Panc1 (cell line): Measurements from ENCODE around the gene ATRNL1. TPM values are rescaled to one million over a fixed set of nuclear protein-coding genes. Genes with fewer than 3 reads are reported as not detected.

Experiments used
- ATAC-seq: fragments of 200-7000 bp; cut with Tn5 transposase; 2 replicates; pipeline ENCODE4 v1.9.1; 2020; ENCODE audit warnings: mild to moderate bottlenecking, moderate library complexity
- BruUV-seq: library from RNA; stranded (reverse); fragments of 400-500 nt; replicated peaks from 2 replicates; lab custom pipeline; 2021; lab: Mats Ljungman, UMichigan
- CTCF ChIA-PET: fragments of 300-600 bp; sonication (Branson Sonifier 250); formaldehyde crosslinking; loops from one replicate; lab custom pipeline; 2022; ENCODE audit warnings: antibody characterized with exemption; lab: Charles Lee
- POLR2A ChIA-PET: fragments of 300-600 bp; sonication (Branson Sonifier 250); formaldehyde crosslinking; loops from one replicate; lab custom pipeline; 2022; ENCODE audit warnings: antibody characterized with exemption; lab: Charles Lee
- DNase-seq: peaks from one replicate; pipeline ENCODE4 v3.0.0-alpha.2; 2010; ENCODE audit warnings: low read depth, low spot score
- H3K27ac ChIP-seq: 2 replicates; pipeline ENCODE4 v1.5.1; 2011; ENCODE audit warnings: mild to moderate bottlenecking, low read length, inconsistent platforms
- H3K27me3 ChIP-seq: fragments of 200-500 bp; sonication (Bioruptor generic); 2 replicates; pipeline ENCODE4 v1.6.0; 2014; ENCODE audit warnings: low read length, inconsistent platforms; ENCODE audit not compliant: control insufficient read depth, insufficient read depth
- H3K36me3 ChIP-seq: fragments of 200-500 bp; sonication (Bioruptor generic); 2 replicates; pipeline ENCODE4 v1.5.1; 2014; ENCODE audit warnings: inconsistent platforms, mild to moderate bottlenecking, low read length, moderate library complexity; ENCODE audit not compliant: control insufficient read depth, insufficient read depth
- H3K4me1 ChIP-seq: 2 replicates; pipeline ENCODE4 v1.5.1; 2011; ENCODE audit warnings: inconsistent platforms, mild to moderate bottlenecking, low read length, moderate library complexity; ENCODE audit not compliant: control insufficient read depth, insufficient read depth
- H3K4me3 ChIP-seq, 2 experiments: 2 replicates each; pipeline ENCODE4 v1.5.1; 2011 to 2012; ENCODE audit warnings: low read depth in 2 of 2, low read length in 2 of 2, mild to moderate bottlenecking in 2 of 2, inconsistent platforms in 1 of 2, moderate library complexity in 1 of 2
- H3K9me3 ChIP-seq: fragments of 200-500 bp; sonication (Bioruptor generic); 2 replicates; pipeline ENCODE4 v1.5.1; 2014; ENCODE audit warnings: low read depth, mild to moderate bottlenecking, inconsistent platforms, low read length, moderate library complexity; ENCODE audit not compliant: control insufficient read depth, insufficient read depth
- CTCF ChIP-seq: fragments of 450-650 bp; IDR thresholded peaks from 2 replicates; pipeline ENCODE4 v1.5.1; 2017; ENCODE audit warnings: mild to moderate bottlenecking
- POLR2AphosphoS5 ChIP-seq: IDR thresholded peaks from 2 replicates; pipeline ENCODE4 v1.6.1; 2012; ENCODE audit warnings: mild to moderate bottlenecking, low read depth, low read length, moderate library complexity
- REST ChIP-seq, 2 experiments: IDR thresholded peaks; 2 replicates each; pipeline ENCODE4 v1.6.1; 2011 to 2012; ENCODE audit warnings: low read depth in 2 of 2, control low read depth in 1 of 2, low read length in 1 of 2, mild to moderate bottlenecking in 1 of 2, moderate library complexity in 1 of 2; ENCODE audit not compliant: insufficient read depth in 1 of 2
- SIN3A ChIP-seq: IDR thresholded peaks from 2 replicates; pipeline ENCODE4 v1.6.1; 2012; ENCODE audit warnings: low read depth, mild to moderate bottlenecking, low read length, moderate library complexity, borderline replicate concordance; ENCODE audit not compliant: insufficient read depth
- TCF7L2 ChIP-seq: IDR thresholded peaks from 2 replicates; pipeline ENCODE4 v1.6.1; 2011; ENCODE audit warnings: mild to moderate bottlenecking, low read depth, low read length, inconsistent platforms
- in situ Hi-C: cut with HindIII; loops from 2 replicates; pipeline ENCODE4 v1.10.0; 2016; ENCODE audit warnings: low sequenced_read_pairs, low pct_unique_long_range_greater_than_20kb
- intact Hi-C: fragments of 100-400 bp; cut with micrococcal nuclease; formaldehyde crosslinking; loops from one replicate; pipeline ENCODE4 v1.10.0; 2022; ENCODE audit not compliant: unreplicated experiment
- total RNA-seq: library from RNA; stranded (reverse); gene quantifications from one replicate; pipeline ENCODE4 v1.2.1, GENCODE V29; 2021; ENCODE audit not compliant: unreplicated experiment

The ATRNL1 gene
- total RNA-seq, 1 experiment from 2014 or later: 17.1 TPM

GRCh38 chr10:115773832-115774231, 680.7 kb downstream of the ATRNL1 start:
- in situ Hi-C loops: no loop called here
- ATAC-seq: no peak
- intact Hi-C loops: no loop called here
- no peak overlapping the region for H3K4me3 ChIP-seq
- ChIA-PET CTCF (no interaction called here), POLR2A (no interaction called here)
- no peak overlapping the region for H3K27ac ChIP-seq
- H3K9me3 ChIP-seq: no peaks in the 10 kb centered on the region
- no peaks in the 10 kb centered on the region; the same call in 1 of the 2 replicates for H3K36me3 ChIP-seq
- H3K4me1 ChIP-seq: no peaks in the 10 kb centered on the region
- BruUV-seq: no TSS peak
- H3K27me3 ChIP-seq: no peaks in the 10 kb centered on the region
- no peak for DNase-seq
- TF ChIP-seq TCF7L2: no peak

GRCh38 chr10:115774721-115775120, 681.6 kb downstream of the ATRNL1 start:
- no TSS peak for BruUV-seq
- in situ Hi-C loops (no loop called here), intact Hi-C loops (no loop called here)
- no peak for TF ChIP-seq TCF7L2
- TF ChIP-seq CTCF: no peak
- TF ChIP-seq SIN3A: no peak
- no peak for TF ChIP-seq REST (IDR thresholded peaks at IDR 0.05; ENCODE audit: insufficient read depth in 1 of 2, low read depth in 2 of 2, low read length in 1 of 2)
- no peak for TF ChIP-seq POLR2AphosphoS5
- no peak for ATAC-seq
- DNase-seq: no peak
- Histone ChIP-seq H3K27me3 (no peaks in the 10 kb centered on the region), H3K4me1 (no peaks in the 10 kb centered on the region), H3K4me3 (no peak overlapping the region), H3K9me3 (no peaks in the 10 kb centered on the region), H3K27ac (no peak overlapping the region), H3K36me3 (no peaks in the 10 kb centered on the region)
- ChIA-PET CTCF (no interaction called here), POLR2A (interaction anchor here (0.5 kb wide), 1 partner anchor 695 kb away, joined by 7 read pairs; no protein-coding TSS in a partner anchor)

- Histone ChIP-seq H3K36me3 (no peaks in the 10 kb centered on the region), H3K27me3 (no peaks in the 10 kb centered on the region), H3K27ac (no peak overlapping the region), H3K4me3 (no peak overlapping the region), H3K4me1 (no peaks in the 10 kb centered on the region), H3K9me3 (no peaks in the 10 kb centered on the region)
- in situ Hi-C loops (no loop called here), intact Hi-C loops (no loop called here)
- DNase-seq: no peak
- POLR2A ChIA-PET: no interaction called here
- CTCF ChIA-PET: no interaction called here
- TF ChIP-seq REST (IDR thresholded peaks at IDR 0.05; ENCODE audit: insufficient read depth in 1 of 2, low read depth in 2 of 2, low read length in 1 of 2) (no peak), CTCF (no peak), POLR2AphosphoS5 (no peak), SIN3A (no peak), TCF7L2 (no peak)
- ATAC-seq: no peak
- no TSS peak for BruUV-seq
Measured at GRCh38 chr10:115777646-115778045, 684.5 kb downstream of the ATRNL1 start.
